Activated T-cell treated with anti-CD3 and anti-CD28 coated beads, Interleukin-2, amount 50 U/mL, for 1 hour (primary cell): Measurements from ENCODE around the gene GID8.

Experiments
- DNase-seq: peaks from one replicate; pipeline ENCODE4 v3.0.0-alpha.2; 2020

GID8 gene

GRCh38 chr20:62945771-62946339 lies 7.9 kb downstream of the GID8 start:
- no peak for DNase-seq

- no peak for DNase-seq
Observed at GRCh38 chr20:62946918-62947317, 9.0 kb downstream of the GID8 start.

- no peak for DNase-seq
Observed at GRCh38 chr20:62947532-62948300, 9.8 kb downstream of the GID8 start.

- no peak for DNase-seq
Observed at GRCh38 chr20:62949153-62949821, 11.3 kb downstream of the GID8 start.

- DNase-seq, result no peak
Observed at GRCh38 chr20:62949962-62950361, 12.0 kb downstream of the GID8 start.

- no peak for DNase-seq
Observed at GRCh38 chr20:62950741-62951140, 12.8 kb downstream of the GID8 start.

- no peak for DNase-seq
Observed at GRCh38 chr20:62951143-62951895, 13.4 kb downstream of the GID8 start.

GRCh38 chr20:62951896-62952372 lies 14.0 kb downstream of the GID8 start:
- DNase-seq, result no peak

- peak; percentile 51 for DNase-seq
Observed at GRCh38 chr20:62952373-62952967, 14.5 kb downstream of the GID8 start, which contains the start of gene SLC17A9. SLC17A9 (plus strand) TSS chr20:62952709; CDS start chr20:62952831, 122 bp downstream.

GRCh38 chr20:62952968-62953838 lies 15.3 kb downstream of the GID8 start:
- DNase-seq, result no peak

- DNase-seq, result peak; percentile 64
Observed at GRCh38 chr20:62953839-62954703, 16.1 kb downstream of the GID8 start.

- DNase-seq, result no peak
Observed at GRCh38 chr20:62955519-62956386, 17.8 kb downstream of the GID8 start.

- no peak for DNase-seq
Observed at GRCh38 chr20:62956387-62957135, 18.6 kb downstream of the GID8 start.

- DNase-seq, result no peak
Observed at GRCh38 chr20:62957136-62958117, 19.5 kb downstream of the GID8 start.

- no peak for DNase-seq
Observed at GRCh38 chr20:62958388-62959100, 20.6 kb downstream of the GID8 start.

GRCh38 chr20:62959101-62959971 lies 21.4 kb downstream of the GID8 start:
- no peak for DNase-seq
